GM12892 (cell line): Measurements from ENCODE around the gene WDR91.

Experiments
- POLR2A ChIP-seq: IDR thresholded peaks from 2 replicates; pipeline ENCODE4 v1.6.1; 2011; ENCODE audit warnings: low read depth, low read length, control low read depth
- POLR2AphosphoS5 ChIP-seq: IDR thresholded peaks from 2 replicates; pipeline ENCODE4 v1.6.1; 2011; ENCODE audit warnings: low read depth, low read length, control low read depth

DNA sequence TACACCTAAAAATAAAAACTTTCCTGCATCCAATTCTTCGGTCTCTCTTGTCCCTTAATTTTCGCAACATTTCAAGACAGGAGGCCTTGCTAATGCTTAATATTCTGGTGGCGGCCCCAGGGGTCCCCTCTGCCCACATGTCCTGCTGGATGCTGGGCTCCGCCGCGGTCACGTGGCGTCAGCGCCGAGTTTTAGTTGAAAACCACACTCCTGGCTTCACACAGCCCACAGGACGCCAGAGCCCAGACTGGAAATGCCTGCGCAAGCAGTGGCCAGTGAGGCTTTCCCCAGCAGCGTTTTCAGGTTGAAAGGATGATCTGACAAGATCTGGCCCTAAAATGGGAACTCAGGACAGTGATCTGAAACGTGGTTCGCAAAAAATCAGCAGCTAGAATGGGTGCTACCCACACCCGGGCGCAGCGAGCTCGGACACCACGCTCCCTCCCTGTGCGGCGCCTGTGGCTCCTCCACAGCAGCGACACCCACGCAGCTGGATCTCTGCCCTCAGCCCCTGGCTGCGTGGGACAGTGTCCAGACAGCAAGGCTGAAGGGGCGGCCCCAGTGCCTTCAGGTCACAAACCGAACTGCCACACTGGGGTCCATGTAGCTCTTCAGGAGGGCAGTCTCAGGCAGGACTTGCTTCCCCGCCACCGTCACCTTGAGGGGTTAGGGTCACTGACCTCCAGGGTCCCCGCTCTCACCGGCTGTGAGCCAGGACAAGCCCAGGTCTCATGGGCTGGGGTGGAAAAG, 29.2 kb downstream of the WDR91 start:
- TF ChIP-seq POLR2AphosphoS5 (no peak), POLR2A (no peak; the same call in 1 of the 2 replicates)
